LNCAP (cell line): ENCODE measurements around the gene PADI1.

ENCODE experiments used
- CTCF ChIP-seq: fragments of 450-650 bp; IDR thresholded peaks from 2 replicates; pipeline ENCODE4 v1.5.1; 2017; ENCODE audit warnings: mild to moderate bottlenecking

PADI1 gene

DNA sequence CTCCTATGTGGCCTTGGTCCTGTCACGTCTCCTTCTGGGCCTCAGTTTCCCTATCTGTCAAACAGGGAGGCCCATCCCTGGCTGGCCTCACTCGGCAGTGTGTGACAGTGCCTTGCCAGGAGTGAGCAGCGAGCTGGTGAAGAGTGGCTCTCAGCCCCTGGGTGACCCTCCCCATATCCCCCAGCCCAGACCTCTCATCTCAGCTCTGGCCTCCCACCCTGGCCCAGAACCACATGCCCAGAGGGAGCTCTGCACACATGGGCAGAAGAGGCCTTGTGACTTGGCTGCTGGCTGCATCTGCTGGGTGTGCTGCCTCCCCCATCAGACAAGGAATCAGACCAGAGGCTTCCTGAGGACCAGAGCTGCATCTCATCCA is 19.5 kb upstream of the PADI1 start:
- TF ChIP-seq CTCF = no peak

GRCh38 chr1:17186216-17186909 is 18.6 kb upstream of the PADI1 start:
- TF ChIP-seq CTCF = no peak

GRCh38 chr1:17187051-17187450 is 17.9 kb upstream of the PADI1 start:
- TF ChIP-seq CTCF = no peak

- TF ChIP-seq CTCF = no peak
Measured at GRCh38 chr1:17188217-17188616, 16.7 kb upstream of the PADI1 start.

- no peak for TF ChIP-seq CTCF
Measured at GRCh38 chr1:17188889-17189631, 15.9 kb upstream of the PADI1 start.

- no peak for TF ChIP-seq CTCF
Measured at GRCh38 chr1:17189632-17189990, 15.3 kb upstream of the PADI1 start.

GRCh38 chr1:17190010-17190995 is 14.6 kb upstream of the PADI1 start:
- no peak for TF ChIP-seq CTCF
